Activated naive CD4-positive, alpha-beta T cell treated with anti-CD3 and anti-CD28 coated beads, Interleukin-2, amount 10 ng/mL, durations not matched to agents 7 days and 5 days (primary cell): Measurements from ENCODE around the gene ARMC10.
"Not testable (repeated sequence)": the region's sequence is repeated elsewhere in the genome, so short reads cannot be mapped to it uniquely, and the experiment has no call there.

Source experiments
- CTCF ChIA-PET: fragments of 350-600 bp; sonication (Branson Sonifier 250); formaldehyde crosslinking; loops from one replicate; lab custom pipeline; 2021; ENCODE audit warnings: antibody characterized with exemption; lab: Charles Lee
- DNase-seq: peaks from one replicate; pipeline ENCODE4 v3.0.0-alpha.2; 2020
- H3K27ac Mint-ChIP-seq: one replicate; pipeline ENCODE4 v1.8.0; 2021; ENCODE audit warnings: mild to moderate bottlenecking, moderate library complexity, mixed read lengths
- H3K27me3 Mint-ChIP-seq: one replicate; pipeline ENCODE4 v1.8.0; 2021; ENCODE audit warnings: mild to moderate bottlenecking, mixed read lengths
- H3K36me3 Mint-ChIP-seq: one replicate; pipeline ENCODE4 v1.8.0; 2021; ENCODE audit warnings: mixed read lengths
- H3K4me1 Mint-ChIP-seq: one replicate; pipeline ENCODE4 v1.8.0; 2021; ENCODE audit warnings: mixed read lengths
- H3K4me3 Mint-ChIP-seq: one replicate; pipeline ENCODE4 v1.8.0; 2021; ENCODE audit warnings: mild to moderate bottlenecking, moderate library complexity, mixed read lengths
- H3K9me3 Mint-ChIP-seq: one replicate; pipeline ENCODE4 v1.8.0; 2021; ENCODE audit warnings: mixed read lengths

The ARMC10 gene

DNA sequence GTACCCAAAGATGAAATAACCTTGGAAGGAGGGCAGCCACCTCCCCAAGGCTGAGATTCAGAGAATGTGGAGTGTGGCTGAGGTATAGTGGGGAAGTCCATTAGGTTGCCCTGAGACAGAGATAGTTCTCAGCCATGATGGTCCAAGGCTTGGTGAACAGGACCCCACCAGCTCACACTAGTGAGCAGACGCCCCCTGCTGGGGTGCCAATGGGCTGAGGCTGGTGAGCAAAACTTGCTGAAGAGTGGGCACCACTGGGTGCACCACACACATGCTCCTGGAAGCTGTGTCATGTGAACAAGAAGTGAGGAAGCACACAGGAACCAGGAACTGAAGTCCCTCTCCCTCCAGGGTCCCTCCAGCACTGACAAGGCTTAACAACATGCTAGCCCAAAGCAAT lies 9.3 kb upstream of the ARMC10 start:
- Mint-ChIP-seq H3K4me1 (no peaks in the 10 kb centered on the region), H3K9me3 (no peaks in the 10 kb centered on the region), H3K27me3 (peaks cover 10% of the 10 kb centered on the region), H3K27ac (no peak overlapping the region), H3K36me3 (no peaks in the 10 kb centered on the region), H3K4me3 (no peak overlapping the region)
- CTCF ChIA-PET, result interaction anchor here (1.2 to 1.5 kb wide), 2 partner anchors 9 to 308 kb away, joined by 3 to 6 read pairs; partner anchors contain the start of genes ARMC10 and FBXL13
- DNase-seq, result peak; percentile 59

DNA sequence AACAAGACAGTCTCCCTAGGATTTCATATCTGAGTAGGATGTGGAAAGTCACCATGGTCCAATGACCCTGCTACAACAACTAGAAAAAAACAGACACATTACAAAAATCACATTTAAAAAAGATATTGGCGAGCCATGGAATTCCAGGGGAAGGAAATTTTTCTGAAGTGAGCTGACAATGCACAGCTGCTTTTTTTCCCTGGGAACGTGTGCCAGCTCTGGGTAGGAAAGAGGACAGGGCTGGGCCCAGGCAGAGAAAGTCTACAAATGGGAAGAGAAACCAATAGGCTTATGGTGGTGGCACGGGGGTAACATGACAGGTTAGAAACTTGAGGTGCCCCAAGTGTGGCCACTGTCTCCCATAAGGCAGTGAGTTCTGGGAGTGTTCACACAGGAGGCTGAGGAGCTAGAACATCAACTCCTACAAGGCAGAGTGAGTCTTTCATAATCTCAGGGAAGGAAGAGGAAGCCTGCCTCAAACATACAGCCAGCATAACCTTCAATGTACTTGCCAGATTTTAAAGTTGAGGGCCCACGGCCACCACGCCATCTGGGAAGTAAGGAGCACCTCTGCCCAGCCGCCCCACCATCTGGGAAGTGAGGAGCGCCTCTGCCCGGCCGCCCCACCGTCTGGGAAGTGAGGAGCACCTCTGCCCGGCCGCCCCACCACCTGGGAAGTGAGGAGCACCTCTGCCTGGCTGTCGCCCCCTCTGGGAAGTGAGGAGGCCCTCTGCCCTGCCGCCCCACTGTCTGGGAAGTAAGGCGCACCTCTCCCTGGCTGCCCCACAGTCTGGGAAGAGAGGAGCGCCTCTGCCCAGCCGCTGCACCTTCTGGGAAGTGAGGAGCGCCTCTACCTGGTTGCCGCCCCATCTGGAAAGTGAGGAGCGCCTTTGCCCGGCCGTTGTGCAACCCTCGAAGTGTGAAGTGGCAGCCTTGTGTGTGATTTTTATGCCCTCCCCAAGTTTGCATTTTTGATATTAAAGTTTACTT lies 6.2 kb upstream of the ARMC10 start:
- Mint-ChIP-seq H3K27ac (no peak overlapping the region), H3K36me3 (no peaks in the 10 kb centered on the region), H3K9me3 (no peaks in the 10 kb centered on the region), H3K4me3 (no peak overlapping the region), H3K4me1 (no peaks in the 10 kb centered on the region), H3K27me3 (peaks cover 10% of the 10 kb centered on the region)
- CTCF ChIA-PET, result interaction anchor here (0.7 to 0.8 kb wide), 2 partner anchors 83 to 311 kb away, joined by 3 to 5 read pairs; no protein-coding TSS in a partner anchor
- DNase-seq, result no peak

DNA sequence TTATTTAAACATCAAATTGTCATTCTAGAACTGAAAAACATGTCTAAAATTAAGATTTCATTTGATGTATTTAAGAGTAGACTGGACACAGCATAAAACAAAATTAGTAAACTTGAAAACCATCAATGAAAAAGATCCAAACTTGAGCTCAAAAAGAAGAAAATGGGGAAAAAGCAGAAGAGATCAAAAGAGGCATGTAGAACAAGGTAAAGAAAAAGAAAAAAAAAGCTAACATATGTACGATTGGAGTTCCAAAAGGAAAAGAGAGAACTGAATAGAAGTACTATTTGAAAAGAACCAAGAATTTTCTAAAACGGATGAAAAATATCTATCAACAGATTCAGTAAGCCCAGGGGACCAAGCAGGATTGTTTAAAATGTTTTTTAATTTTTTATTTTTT lies 3.9 kb upstream of the ARMC10 start:
- peaks cover 4% of the 10 kb centered on the region for H3K27me3 Mint-ChIP-seq
- H3K27ac Mint-ChIP-seq, result no peak overlapping the region
- peaks cover 15% of the 10 kb centered on the region for H3K4me1 Mint-ChIP-seq
- no peak for DNase-seq
- no peaks in the 10 kb centered on the region for H3K9me3 Mint-ChIP-seq
- peaks cover 4% of the 10 kb centered on the region for H3K36me3 Mint-ChIP-seq
- CTCF ChIA-PET, result interaction anchor here (1.4 kb wide), 1 partner anchor 9 kb away, joined by 4 read pairs; no protein-coding TSS in a partner anchor
- H3K4me3 Mint-ChIP-seq, result no peak overlapping the region

DNA sequence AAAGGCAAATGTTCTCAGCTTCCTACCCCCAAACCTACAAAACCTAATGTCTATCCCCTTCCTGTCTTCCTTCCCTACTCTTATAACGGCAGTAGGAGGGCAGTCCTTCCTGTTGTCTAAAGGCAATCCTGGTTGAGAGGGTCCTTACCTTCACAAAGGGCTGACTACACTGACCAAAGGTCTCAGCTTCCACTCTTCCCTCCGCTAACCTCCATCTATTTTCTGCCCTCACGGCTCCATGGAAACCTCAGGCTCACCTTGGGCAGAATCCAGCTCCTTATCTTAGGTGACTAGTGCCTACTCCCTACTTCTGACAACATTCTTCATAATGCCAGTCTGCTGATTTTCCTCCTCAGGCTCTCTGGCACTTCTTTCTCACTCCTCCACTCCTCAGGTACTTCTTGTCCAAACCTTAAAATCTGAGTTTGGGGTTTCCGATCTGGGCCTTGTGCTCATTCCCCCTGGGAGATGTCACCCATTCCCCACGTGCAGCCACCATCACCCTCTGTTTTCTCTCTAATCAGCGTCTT lies 886 bp upstream of the ARMC10 start:
- CTCF ChIA-PET, result interaction anchor here (1.3 to 2.6 kb wide), 2 partner anchors 8 to 12 kb away, joined by 6 to 12 read pairs; no protein-coding TSS in a partner anchor
- H3K36me3 Mint-ChIP-seq, result peaks cover 9% of the 10 kb centered on the region
- no peaks in the 10 kb centered on the region for H3K9me3 Mint-ChIP-seq
- peaks cover 27% of the 10 kb centered on the region for H3K4me1 Mint-ChIP-seq
- DNase-seq, result no peak
- peak overlapping the region; percentile 81 for H3K4me3 Mint-ChIP-seq
- peak overlapping the region; percentile 79 for H3K27ac Mint-ChIP-seq
- no peaks in the 10 kb centered on the region for H3K27me3 Mint-ChIP-seq

DNA sequence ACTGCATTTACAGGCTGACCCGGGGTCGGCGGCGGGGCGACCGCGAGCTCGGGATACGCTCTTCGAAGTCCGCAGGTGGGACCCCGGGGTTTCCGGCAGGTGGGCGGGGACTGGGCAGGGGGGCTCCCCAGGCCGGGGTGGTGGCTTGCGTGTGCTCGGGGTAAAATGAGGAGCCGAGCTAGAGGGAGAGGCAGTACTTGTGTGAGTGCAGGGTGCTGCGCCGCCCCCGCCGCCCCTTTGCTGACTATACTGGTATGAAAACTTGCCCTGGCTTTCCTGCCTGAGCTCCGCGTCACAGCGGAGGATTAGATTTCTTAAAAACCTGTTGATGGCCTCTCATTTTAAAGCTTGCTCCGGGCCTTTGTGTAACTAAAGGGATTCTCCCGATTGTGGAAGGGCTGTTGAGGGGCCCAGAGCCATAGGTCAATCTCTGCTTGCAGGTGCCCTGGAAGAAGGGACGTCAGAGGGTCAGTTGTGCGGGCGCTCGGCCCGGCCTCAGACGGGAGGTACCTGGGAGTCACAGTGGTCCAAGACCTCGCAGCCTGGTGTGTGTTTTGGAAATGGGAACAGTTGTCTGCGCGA lies 488 bp downstream of the ARMC10 start:
- H3K27me3 Mint-ChIP-seq, result no peaks in the 10 kb centered on the region
- peaks cover 28% of the 10 kb centered on the region for H3K4me1 Mint-ChIP-seq
- H3K4me3 Mint-ChIP-seq, result peak overlapping the region; percentile 96
- peak overlapping the region; percentile 94 for H3K27ac Mint-ChIP-seq
- peaks cover 9% of the 10 kb centered on the region for H3K36me3 Mint-ChIP-seq
- H3K9me3 Mint-ChIP-seq, result no peaks in the 10 kb centered on the region
- CTCF ChIA-PET, result interaction anchor here (1.0 to 2.6 kb wide), 3 partner anchors 9 to 33 kb away, joined by 3 to 12 read pairs (median 6); no protein-coding TSS in a partner anchor
- peak; percentile 78 for DNase-seq

DNA sequence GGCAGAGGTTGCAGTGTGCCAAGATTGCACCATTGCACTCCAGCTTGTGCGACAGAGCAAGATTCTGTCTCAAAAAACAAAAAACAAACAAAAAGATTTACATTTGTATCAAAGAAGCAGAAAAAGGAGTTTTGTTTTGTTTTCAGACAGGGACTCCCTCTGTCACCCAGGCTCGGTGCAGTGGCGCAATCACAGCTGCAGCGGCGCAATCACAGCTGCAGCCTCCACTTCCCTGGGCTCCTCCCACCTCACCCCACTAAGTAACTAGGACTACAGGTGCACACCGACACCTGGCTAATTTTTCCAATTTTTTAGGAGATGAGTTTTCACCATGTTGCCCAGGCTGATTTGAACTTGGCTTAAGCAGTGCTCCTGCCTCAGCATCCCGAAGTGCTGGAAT lies 1.8 kb downstream of the ARMC10 start:
- DNase-seq, result no peak
- peaks cover 28% of the 10 kb centered on the region for H3K4me1 Mint-ChIP-seq
- H3K4me3 Mint-ChIP-seq, result no peak overlapping the region
- H3K9me3 Mint-ChIP-seq, result no peaks in the 10 kb centered on the region
- CTCF ChIA-PET, result no interaction called here
- no peaks in the 10 kb centered on the region for H3K27me3 Mint-ChIP-seq
- no peak overlapping the region for H3K27ac Mint-ChIP-seq
- H3K36me3 Mint-ChIP-seq, result peaks cover 9% of the 10 kb centered on the region

DNA sequence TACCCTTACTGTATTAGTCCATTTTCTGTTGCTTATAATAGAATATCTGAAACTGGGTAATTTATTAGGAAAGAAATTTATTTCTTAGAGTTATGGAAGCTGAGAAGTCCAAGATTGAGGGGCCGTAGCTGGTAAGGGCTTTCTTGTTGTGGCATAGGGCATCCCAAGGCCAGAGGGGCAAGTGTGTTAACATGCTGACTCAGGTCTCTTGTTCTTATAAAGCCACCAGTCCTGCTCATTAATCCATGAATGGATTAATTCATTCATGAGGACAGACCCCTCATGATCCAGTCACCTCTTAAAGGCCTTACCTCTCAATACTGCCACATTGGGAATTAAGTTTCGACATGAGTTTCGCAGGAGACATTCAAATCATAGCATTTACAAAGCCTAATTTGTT lies 2.4 kb downstream of the ARMC10 start:
- H3K36me3 Mint-ChIP-seq, result peaks cover 9% of the 10 kb centered on the region
- no peaks in the 10 kb centered on the region for H3K9me3 Mint-ChIP-seq
- no peak for DNase-seq
- H3K27ac Mint-ChIP-seq, result no peak overlapping the region
- H3K27me3 Mint-ChIP-seq, result no peaks in the 10 kb centered on the region
- H3K4me1 Mint-ChIP-seq, result peaks cover 30% of the 10 kb centered on the region
- CTCF ChIA-PET, result no interaction called here
- H3K4me3 Mint-ChIP-seq, result no peak overlapping the region

DNA sequence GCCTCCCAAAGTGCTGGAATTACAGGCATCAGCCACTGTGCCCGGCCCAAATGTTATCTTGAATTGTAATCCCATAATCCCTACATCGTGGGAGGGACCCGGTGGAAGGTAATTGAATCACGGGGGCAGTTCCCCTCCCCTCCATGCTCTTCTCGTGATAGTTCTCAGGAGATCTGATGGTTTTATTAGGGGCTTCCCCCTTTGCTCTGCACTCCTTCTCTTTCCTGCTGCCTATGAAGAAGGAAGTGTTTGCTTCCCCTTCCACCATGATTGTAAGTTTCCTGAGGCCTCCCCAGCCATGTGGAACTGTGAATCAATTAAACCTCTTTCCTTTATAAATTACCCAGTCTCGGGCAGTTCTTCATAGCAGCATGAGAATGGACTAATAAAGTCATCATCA lies 3.3 kb downstream of the ARMC10 start:
- H3K4me1 Mint-ChIP-seq, result peaks cover 34% of the 10 kb centered on the region
- DNase-seq, H3K9me3 Mint-ChIP-seq, H3K4me3 Mint-ChIP-seq, H3K27ac Mint-ChIP-seq, H3K27me3 Mint-ChIP-seq, CTCF ChIA-PET: not testable (repeated sequence)
- H3K36me3 Mint-ChIP-seq, result peaks cover 11% of the 10 kb centered on the region

DNA sequence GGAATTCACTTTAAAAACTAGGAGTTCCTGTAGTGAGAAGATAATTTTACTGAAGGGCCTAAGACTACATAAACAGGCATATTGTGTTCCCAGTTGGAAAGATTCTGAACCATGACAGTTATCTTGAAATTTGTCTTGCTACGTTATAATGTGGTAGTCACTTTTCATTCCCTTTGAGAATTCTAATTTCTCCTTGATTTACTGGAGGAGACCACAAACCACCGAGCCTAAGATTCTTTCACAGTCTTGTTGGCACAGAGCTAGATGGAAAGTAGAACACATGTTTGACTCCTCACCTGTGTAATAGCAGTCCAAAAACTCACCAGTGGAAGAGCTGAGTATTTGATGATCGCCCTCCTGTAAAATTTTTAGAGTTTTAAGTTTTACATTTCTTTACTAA lies 4.9 kb downstream of the ARMC10 start:
- Mint-ChIP-seq H3K27ac (no peak overlapping the region), H3K36me3 (peaks cover 11% of the 10 kb centered on the region), H3K27me3 (no peaks in the 10 kb centered on the region), H3K4me1 (peaks cover 25% of the 10 kb centered on the region), H3K4me3 (no peak overlapping the region), H3K9me3 (no peaks in the 10 kb centered on the region)
- DNase-seq, result no peak
- CTCF ChIA-PET, result interaction anchor here (0.9 kb wide), 1 partner anchor 11 kb away, joined by 3 read pairs; no protein-coding TSS in a partner anchor

DNA sequence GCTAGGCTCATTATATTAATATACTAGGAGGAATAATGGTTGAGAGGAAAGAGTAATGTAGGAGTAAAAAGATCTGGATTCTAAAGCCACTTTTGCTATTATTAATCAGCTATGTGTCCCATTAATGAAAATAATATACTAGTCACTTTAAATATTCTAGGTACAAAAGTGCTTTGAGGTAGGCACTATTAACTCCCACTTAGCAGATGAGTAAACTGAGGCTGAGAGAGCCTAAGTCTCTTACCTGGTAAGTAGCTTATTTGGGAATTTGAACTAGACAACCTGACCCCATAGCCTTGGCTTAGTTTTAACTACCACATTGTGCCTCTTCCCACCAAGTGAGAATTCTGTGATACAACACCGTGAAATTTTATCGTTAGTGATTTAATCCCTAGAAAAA lies 6.0 kb downstream of the ARMC10 start:
- CTCF ChIA-PET, result no interaction called here
- H3K9me3 Mint-ChIP-seq, result no peaks in the 10 kb centered on the region
- H3K36me3 Mint-ChIP-seq, result peaks cover 9% of the 10 kb centered on the region
- H3K27me3 Mint-ChIP-seq, result no peaks in the 10 kb centered on the region
- H3K4me1 Mint-ChIP-seq, result peaks cover 19% of the 10 kb centered on the region
- no peak overlapping the region for H3K27ac Mint-ChIP-seq
- H3K4me3 Mint-ChIP-seq, result no peak overlapping the region
- no peak for DNase-seq

DNA sequence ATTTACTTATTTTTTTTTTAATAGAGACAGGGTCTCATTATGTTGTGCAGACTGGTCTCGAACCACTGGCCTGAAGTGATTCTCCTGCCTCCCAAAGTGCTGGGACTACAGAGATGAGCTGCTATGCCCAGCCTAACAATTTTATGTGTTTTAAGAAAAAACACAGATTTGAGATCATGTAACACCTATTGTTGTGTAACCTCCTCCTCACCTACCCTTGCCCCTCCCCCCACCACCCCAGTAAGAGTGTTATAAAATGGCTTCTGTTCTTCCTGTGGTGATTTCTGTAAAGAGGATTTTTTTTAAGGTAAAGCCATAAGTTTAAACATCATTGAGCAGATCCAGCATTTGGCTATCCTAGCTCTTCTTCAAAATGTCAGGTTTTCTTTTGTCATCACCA lies 7.6 kb downstream of the ARMC10 start:
- no peak for DNase-seq
- Mint-ChIP-seq H3K27ac (no peak overlapping the region), H3K4me1 (peaks cover 7% of the 10 kb centered on the region), H3K9me3 (no peaks in the 10 kb centered on the region), H3K4me3 (no peak overlapping the region), H3K27me3 (no peaks in the 10 kb centered on the region), H3K36me3 (peaks cover 12% of the 10 kb centered on the region)
- CTCF ChIA-PET, result no interaction called here

DNA sequence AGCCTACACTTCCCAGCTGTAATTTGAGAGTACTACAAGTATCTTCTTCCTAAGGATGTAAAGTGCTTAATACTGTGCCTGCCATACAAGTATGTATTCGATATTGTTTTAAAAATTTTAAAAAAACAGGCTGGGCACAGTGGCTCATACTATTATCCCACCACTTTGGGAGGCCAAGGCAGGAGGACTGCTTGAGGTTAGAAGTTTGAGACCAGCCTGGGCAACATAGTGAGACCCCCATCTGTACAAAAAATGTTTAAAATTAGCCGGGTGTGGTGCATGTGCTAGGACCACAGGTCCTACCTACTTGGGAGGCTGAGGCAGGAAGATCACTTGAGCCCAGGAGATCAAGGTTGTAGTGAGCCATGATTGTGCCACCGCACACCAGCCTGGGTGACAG lies 8.3 kb downstream of the ARMC10 start:
- no peaks in the 10 kb centered on the region for H3K27me3 Mint-ChIP-seq
- no peak overlapping the region for H3K27ac Mint-ChIP-seq
- no peak overlapping the region for H3K4me3 Mint-ChIP-seq
- peaks cover 7% of the 10 kb centered on the region for H3K4me1 Mint-ChIP-seq
- H3K36me3 Mint-ChIP-seq, result peaks cover 18% of the 10 kb centered on the region
- no peak for DNase-seq
- no peaks in the 10 kb centered on the region for H3K9me3 Mint-ChIP-seq
- CTCF ChIA-PET, result no interaction called here

DNA sequence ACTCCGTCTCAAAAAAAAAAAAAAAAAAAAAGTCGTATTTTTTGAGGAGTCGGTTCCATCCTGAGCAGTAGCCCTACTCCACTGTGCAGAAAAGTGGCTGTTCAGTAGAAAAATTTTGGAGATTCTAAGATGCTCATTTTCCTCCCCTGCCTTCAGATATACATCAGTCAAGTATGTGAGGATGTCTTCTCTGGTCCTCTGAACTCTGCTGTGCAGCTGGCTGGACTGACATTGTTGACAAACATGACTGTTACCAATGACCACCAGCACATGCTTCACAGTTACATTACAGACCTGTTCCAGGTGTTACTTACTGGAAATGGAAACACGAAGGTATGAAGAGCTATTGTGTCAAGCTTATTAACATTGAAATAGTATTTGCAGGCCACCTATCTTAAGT lies 17.4 kb downstream of the ARMC10 start:
- DNase-seq, H3K27me3 Mint-ChIP-seq, H3K4me3 Mint-ChIP-seq, H3K27ac Mint-ChIP-seq, H3K9me3 Mint-ChIP-seq, H3K4me1 Mint-ChIP-seq, CTCF ChIA-PET: not testable (repeated sequence)
- H3K36me3 Mint-ChIP-seq, result peaks cover 47% of the 10 kb centered on the region

DNA sequence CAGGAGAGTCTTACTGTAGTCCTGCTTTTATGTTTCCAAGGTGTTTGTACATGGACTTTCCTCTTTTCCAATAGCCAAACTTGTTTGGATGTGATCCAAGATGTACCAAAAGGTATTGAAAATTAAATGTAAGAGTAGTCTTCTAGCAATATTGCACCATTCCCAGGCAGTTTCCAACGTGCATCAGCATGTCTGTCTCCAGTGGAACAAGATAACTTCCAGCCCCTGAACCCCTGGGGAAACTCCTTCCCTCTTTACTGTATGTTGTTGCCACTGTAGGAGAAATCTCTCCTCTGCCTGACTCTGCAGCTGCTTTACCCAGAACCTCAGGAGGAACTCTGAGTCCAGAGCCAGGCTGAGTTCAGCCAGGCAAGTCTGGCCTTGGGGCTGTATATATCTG lies 18.5 kb downstream of the ARMC10 start:
- Mint-ChIP-seq H3K4me1 (no peaks in the 10 kb centered on the region), H3K36me3 (peaks cover 41% of the 10 kb centered on the region), H3K9me3 (no peaks in the 10 kb centered on the region), H3K27ac (no peak overlapping the region), H3K4me3 (no peak overlapping the region), H3K27me3 (no peaks in the 10 kb centered on the region)
- DNase-seq, result no peak
- CTCF ChIA-PET, result no interaction called here
